ENCODE measurements around the gene CADM2.

The CADM2 gene

GRCh38 chr3:85709346-85709892 lies 750.6 kb downstream of the CADM2 start:
- no peak for DNase-seq

GRCh38 chr3:85710490-85710889 lies 751.7 kb downstream of the CADM2 start:
- no peak for DNase-seq

GRCh38 chr3:85721409-85722145 lies 762.8 kb downstream of the CADM2 start:
- DNase-seq, result no peak

GRCh38 chr3:85725809-85726208 lies 767.0 kb downstream of the CADM2 start:
- DNase-seq, result no peak

- no peak for DNase-seq
Observed at GRCh38 chr3:85726241-85726640, 767.5 kb downstream of the CADM2 start.

- DNase-seq, result no peak
Observed at GRCh38 chr3:85737846-85738245, 779.1 kb downstream of the CADM2 start.

- no peak for DNase-seq
Observed at GRCh38 chr3:85740561-85740960, 781.8 kb downstream of the CADM2 start.

- DNase-seq, result no peak
Observed at GRCh38 chr3:85758442-85758841, 799.7 kb downstream of the CADM2 start.

GRCh38 chr3:85760342-85760741 lies 801.6 kb downstream of the CADM2 start:
- no peak for DNase-seq

GRCh38 chr3:85780806-85781205 lies 822.0 kb downstream of the CADM2 start:
- no peak for DNase-seq

- DNase-seq, result peak; percentile 57
Observed at GRCh38 chr3:85781806-85782205, 823.0 kb downstream of the CADM2 start.

- no peak for DNase-seq
Observed at GRCh38 chr3:85783291-85783690, 824.5 kb downstream of the CADM2 start.

- no peak for DNase-seq
Observed at GRCh38 chr3:85785766-85786165, 827.0 kb downstream of the CADM2 start.

- DNase-seq, result no peak
Observed at GRCh38 chr3:85790445-85791030, 831.7 kb downstream of the CADM2 start.

- no peak for DNase-seq
Observed at GRCh38 chr3:85796140-85796539, 837.4 kb downstream of the CADM2 start.

GRCh38 chr3:85800676-85801075 lies 841.9 kb downstream of the CADM2 start:
- no peak for DNase-seq

GRCh38 chr3:85801955-85802354 lies 843.2 kb downstream of the CADM2 start:
- DNase-seq, result peak; percentile 26

- DNase-seq, result peak; percentile 39
Observed at GRCh38 chr3:85808755-85809154, 850.0 kb downstream of the CADM2 start.

- peak; percentile 7 for DNase-seq
Observed at GRCh38 chr3:85821130-85821756, 862.5 kb downstream of the CADM2 start.

GRCh38 chr3:85835857-85836440 lies 877.2 kb downstream of the CADM2 start:
- no peak for DNase-seq

GRCh38 chr3:85837402-85837801 lies 878.6 kb downstream of the CADM2 start:
- DNase-seq, result no peak

- peak; percentile 3 for DNase-seq
Observed at GRCh38 chr3:85838921-85839320, 880.1 kb downstream of the CADM2 start.

- no peak for DNase-seq
Observed at GRCh38 chr3:85842081-85842480, 883.3 kb downstream of the CADM2 start.

GRCh38 chr3:85846940-85847339 lies 888.2 kb downstream of the CADM2 start:
- DNase-seq, result no peak

All from COR-L47 (cell line).